ENCODE results near the gene FOXP1. TPM values are rescaled to one million over a fixed set of nuclear protein-coding genes. Genes with fewer than 3 reads are reported as not detected.

Gene FOXP1
- total RNA-seq, 1 experiment from 2014 or later = 5.4 TPM

GRCh38 chr3:71202848-71203533 lies 380.5 kb downstream of the FOXP1 start:
- no peak for DNase-seq (ENCODE audit: extremely low read depth, low read depth)

DNA sequence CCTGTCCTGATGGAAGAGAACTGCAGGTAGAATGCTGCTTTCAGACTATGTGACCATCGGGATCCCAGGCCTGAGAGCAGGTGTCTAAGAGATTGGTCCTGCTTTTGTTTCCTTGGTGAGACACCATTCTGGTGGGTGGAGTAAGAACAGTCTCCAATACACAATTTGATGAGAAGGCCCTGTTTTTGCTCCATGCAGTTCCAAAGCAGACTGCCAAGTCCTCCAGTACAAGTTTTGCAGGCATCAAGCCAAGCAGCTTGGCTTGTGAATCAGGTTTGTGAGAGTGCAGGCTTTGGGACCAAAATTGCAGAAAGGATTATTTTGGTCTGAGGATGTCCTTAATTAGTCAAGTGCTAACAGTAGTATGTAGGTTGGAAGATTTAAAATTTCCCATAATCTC lies 381.6 kb downstream of the FOXP1 start:
- no peak for DNase-seq (ENCODE audit: extremely low read depth, low read depth)

- DNase-seq (ENCODE audit: extremely low read depth, low read depth) = no peak
Observed at GRCh38 chr3:71197841-71198565, 385.5 kb downstream of the FOXP1 start.

- DNase-seq (ENCODE audit: extremely low read depth, low read depth) = no peak
Observed at GRCh38 chr3:71195492-71195891, 388.0 kb downstream of the FOXP1 start.

- no peak for DNase-seq (ENCODE audit: extremely low read depth, low read depth)
Observed at GRCh38 chr3:71194785-71195184, 388.7 kb downstream of the FOXP1 start.

- DNase-seq (ENCODE audit: extremely low read depth, low read depth) = no peak
Observed at GRCh38 chr3:71191031-71191482, 392.5 kb downstream of the FOXP1 start.

DNA sequence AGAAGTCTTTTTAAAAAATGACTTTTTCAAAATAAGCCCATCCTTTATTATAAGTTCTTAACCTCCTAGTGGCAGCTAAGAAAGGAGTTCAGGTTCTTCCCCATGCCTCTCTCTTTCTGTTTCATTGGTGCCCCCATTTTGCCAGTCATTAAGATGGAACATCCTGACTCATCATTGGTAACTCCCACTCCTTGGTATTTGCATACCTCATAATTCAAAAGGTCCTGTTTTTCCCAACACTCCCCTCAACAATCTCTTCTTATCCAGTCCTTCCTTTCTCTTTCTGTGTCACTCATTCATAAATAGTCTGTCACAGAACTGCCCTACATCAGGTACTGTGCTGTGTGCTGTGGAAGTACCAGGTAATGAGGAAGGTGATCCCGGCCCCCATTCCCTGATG lies 394.0 kb downstream of the FOXP1 start:
- no peak for DNase-seq (ENCODE audit: extremely low read depth, low read depth)

DNA sequence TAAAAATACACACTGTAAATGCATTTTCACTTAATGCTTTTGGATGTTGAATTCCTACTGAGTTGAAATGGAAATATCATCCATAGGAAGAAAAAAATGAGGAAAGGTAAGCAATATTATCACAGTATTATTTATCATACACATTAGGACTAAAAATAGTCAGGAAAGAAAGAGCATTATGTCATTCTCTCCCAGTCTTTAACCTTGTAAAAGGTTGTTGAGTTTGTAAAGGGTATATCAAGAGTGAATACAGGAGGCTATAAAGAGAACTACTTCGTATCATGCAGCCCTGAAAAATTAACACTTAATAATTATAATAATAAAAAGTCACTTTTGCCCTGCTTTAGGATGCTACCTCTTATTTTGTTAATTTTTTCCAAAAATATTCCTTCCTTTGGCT lies 395.8 kb downstream of the FOXP1 start:
- DNase-seq (ENCODE audit: extremely low read depth, low read depth) = no peak

- no peak for DNase-seq (ENCODE audit: extremely low read depth, low read depth)
Observed at GRCh38 chr3:71186801-71187200, 396.7 kb downstream of the FOXP1 start.

GRCh38 chr3:71185733-71186455 lies 397.6 kb downstream of the FOXP1 start:
- no peak for DNase-seq (ENCODE audit: extremely low read depth, low read depth)

GRCh38 chr3:71184252-71184651 lies 399.3 kb downstream of the FOXP1 start:
- DNase-seq (ENCODE audit: extremely low read depth, low read depth) = no peak

GRCh38 chr3:71183549-71183948 lies 400.0 kb downstream of the FOXP1 start:
- no peak for DNase-seq (ENCODE audit: extremely low read depth, low read depth)

DNA sequence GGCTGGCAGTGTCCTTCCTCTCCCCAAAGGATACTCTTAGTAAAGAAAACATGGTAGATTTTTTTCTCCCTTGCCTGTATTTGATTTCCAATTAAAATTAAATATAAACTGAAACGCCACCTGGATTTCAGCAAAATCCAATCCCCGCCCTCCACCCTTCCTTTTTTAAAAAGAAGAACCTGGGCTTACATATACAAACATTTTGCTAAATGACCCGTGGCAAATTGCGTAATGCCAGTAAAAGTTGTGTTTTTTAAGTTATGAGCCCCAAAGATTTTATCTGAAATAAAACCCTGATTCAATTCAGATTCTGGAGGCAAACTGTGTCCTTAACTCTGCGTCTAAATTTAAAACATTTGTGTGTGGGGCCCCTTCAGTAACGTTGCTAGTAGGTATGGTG lies 403.0 kb downstream of the FOXP1 start:
- no peak for DNase-seq (ENCODE audit: extremely low read depth, low read depth)

- DNase-seq (ENCODE audit: extremely low read depth, low read depth) = no peak
Observed at GRCh38 chr3:71177375-71177774, 406.2 kb downstream of the FOXP1 start.

DNA sequence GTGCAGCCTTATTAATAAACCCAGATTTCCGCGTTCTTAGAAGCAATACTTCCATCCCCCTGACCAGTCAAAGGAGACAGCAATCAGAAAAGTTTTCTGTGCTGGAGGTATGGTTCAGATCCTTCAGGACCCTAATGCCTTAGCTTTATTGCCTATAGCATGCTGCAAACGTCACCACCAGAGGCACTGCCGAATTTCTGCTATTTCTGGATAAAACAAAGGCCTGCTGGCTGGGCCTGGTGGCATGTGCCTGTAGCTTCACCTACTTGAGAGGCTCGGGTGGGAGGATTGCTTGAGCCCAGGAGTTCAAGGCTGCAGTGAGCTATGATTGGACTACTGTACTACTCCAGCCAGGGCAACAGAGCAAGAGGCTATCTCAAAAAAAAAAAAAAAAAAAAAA lies 407.2 kb downstream of the FOXP1 start:
- no peak for DNase-seq (ENCODE audit: extremely low read depth, low read depth)

DNA sequence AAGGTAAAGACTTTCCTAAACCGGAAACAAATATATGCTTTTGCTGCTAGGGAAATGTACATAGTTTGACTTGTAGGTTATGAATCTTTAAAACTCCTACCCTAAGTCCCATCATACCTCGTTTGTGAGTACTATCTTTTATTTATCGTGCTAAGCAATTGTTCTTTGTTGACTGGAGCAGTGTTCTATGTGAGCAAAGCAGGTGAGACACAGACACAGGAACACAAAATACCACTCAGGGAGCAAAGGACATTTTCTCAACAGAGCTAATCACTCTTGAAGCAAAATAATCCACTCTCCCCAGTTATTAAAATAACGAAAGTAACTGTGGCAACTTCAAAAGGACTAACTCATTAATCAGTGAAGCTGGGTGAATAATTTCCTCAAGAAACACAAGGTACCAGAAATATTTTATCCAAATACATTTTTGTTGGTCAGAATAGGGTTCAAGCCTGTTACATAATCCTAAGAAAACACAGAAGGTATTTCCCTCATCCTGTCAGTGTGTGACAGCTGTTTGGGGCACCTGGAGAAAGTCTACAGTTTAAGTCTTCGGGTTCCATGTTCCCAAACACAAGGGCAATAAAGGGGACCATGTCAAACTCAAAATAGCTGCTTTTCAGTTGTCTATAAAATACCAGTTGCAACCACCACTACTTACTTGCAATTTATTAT lies 407.7 kb downstream of the FOXP1 start:
- DNase-seq (ENCODE audit: extremely low read depth, low read depth) = no peak

DNA sequence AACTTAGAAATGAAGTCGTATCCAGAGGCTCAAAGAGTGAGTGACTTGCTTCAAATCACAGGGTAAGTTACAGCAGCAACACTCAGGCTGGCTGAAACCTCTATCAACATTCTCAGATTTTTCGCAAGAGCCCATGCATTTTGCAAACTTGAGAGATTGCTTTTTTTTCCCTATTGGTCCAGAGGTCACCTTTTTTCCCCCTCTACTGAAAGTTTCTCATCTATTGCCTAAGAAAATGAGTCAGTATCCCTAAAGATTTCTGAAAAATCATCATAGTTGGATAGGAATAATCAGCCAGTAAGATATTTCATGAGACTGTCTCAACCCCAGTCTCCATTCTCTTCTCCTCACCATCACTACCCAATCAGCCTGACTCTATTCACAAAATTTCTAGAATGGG lies 410.6 kb downstream of the FOXP1 start:
- DNase-seq (ENCODE audit: extremely low read depth, low read depth) = no peak

- DNase-seq (ENCODE audit: extremely low read depth, low read depth) = no peak
Observed at GRCh38 chr3:71172189-71172588, 411.3 kb downstream of the FOXP1 start.

DNA sequence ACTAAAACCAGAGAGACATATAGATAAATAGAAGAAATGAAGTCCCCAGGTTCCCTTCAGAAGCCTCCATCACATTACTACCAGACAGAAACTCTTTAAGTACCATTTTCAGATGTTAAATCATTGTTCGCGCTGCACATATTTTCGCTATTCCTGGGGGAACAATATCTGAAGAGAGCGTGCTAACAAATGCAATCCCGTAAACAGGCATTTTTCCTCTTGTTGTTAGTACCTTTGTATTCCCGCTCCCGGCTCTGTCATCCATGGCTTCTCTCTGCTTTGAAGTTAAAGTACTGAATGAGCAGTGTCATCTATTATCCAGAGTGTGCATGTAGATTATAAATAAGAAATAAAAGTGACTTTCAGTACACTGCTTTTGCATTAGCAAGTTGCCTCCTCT lies 412.3 kb downstream of the FOXP1 start:
- DNase-seq (ENCODE audit: extremely low read depth, low read depth) = no peak

DNA sequence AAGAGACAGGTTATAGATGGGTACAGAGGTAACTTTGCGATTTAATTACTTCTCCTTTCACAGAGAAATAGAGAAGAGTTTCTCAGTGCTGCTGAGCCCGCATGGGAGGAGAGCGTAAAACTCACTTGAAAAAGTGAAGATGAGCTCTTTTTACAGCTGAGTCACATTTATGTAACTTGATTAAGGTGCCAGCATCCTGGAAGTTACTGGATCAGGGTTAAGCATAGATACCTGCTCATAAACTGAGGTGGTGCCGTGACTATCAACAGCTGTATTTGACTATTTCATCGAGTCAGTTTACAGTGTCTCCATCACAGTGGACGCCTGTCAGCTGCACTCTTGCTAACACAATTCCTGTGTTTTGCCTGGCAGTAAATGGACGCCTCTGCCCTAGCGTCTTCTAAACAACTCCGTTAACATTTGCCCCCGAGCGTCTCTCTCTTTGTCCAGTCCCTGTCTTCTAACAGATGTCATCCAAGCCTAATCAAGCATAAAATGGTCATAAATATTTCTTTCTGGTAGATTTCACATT lies 414.6 kb downstream of the FOXP1 start:
- no peak for DNase-seq (ENCODE audit: extremely low read depth, low read depth)

Measured in NCI-H460 (cell line).